ENCODE results near the gene SNAI1.

DNA sequence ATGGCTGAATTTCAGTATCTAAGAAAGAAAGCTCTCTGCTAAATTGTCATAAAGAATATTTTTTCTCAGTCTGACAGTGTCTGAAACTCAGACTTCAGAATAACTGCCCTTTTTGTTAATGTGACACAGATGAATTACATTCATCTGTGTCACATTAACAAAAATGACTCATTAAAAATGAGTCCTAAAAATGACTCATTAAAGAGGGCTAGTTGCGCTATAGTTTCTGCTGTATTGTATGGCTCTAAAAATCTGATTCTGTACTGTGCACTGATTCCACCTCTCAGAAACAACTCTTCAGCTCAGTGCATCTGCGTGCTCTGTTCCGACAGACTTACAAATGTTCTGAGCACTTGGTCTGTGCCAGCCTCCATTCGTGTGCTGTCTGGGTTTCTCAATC, 31.6 kb upstream of the SNAI1 start:
- TF ChIP-seq, protein P1, sequence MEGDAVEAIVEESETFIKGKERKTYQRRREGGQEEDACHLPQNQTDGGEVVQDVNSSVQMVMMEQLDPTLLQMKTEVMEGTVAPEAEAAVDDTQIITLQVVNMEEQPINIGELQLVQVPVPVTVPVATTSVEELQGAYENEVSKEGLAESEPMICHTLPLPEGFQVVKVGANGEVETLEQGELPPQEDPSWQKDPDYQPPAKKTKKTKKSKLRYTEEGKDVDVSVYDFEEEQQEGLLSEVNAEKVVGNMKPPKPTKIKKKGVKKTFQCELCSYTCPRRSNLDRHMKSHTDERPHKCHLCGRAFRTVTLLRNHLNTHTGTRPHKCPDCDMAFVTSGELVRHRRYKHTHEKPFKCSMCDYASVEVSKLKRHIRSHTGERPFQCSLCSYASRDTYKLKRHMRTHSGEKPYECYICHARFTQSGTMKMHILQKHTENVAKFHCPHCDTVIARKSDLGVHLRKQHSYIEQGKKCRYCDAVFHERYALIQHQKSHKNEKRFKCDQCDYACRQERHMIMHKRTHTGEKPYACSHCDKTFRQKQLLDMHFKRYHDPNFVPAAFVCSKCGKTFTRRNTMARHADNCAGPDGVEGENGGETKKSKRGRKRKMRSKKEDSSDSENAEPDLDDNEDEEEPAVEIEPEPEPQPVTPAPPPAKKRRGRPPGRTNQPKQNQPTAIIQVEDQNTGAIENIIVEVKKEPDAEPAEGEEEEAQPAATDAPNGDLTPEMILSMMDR (IDR thresholded peaks at IDR 0.05), result no peak
- TF ChIP-seq POLR2A (IDR thresholded peaks at IDR 0.05), result no peak
